DMS79 (cell line): ENCODE data around the gene CFD.
"Not testable (repeated sequence)": the region's sequence is repeated elsewhere in the genome, so short reads cannot be mapped to it uniquely, and the experiment has no call there.

Source experiments
- DNase-seq: peaks from one replicate; lab custom pipeline; 2025; lab: John Stamatoyannopoulos, UW

Gene CFD

DNA sequence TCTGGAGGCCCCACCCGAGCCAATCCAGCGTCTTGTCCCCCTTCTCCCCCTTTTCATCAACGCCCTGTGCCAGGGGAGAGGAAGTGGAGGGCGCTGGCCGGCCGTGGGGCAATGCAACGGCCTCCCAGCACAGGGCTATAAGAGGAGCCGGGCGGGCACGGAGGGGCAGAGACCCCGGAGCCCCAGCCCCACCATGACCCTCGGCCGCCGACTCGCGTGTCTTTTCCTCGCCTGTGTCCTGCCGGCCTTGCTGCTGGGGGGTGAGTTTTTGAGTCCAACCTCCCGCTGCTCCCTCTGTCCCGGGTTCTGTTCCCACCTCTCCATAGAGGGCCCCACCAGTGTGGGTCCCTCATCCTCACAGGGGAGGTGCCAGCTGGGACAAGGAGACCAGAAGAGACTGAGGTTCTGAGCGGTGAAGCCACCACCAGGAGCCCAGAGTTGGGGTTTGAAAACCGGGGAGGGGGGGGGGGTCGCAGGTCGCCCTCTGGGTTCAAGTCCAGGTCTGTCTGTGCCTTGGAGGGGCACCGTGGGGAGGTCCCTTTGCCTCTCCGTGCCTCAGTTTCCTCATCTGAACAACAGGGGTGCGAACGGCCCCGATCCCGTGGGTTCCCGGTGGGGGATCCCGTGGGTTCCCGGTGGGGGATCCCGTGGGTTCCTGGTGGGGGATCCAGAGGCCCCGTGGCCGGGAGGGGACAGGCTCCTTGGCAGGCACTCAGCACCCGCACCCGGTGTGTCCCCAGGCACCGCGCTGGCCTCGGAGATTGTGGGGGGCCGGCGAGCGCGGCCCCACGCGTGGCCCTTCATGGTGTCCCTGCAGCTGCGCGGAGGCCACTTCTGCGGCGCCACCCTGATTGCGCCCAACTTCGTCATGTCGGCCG is 7.1 kb upstream of the CFD start, which contains the start of gene ELANE:
Gene ELANE (plus strand): TSS at position 168 of the 878 bp plus-strand sequence. CDS start 26 bp downstream, at position 194.
- no peak for DNase-seq

DNA sequence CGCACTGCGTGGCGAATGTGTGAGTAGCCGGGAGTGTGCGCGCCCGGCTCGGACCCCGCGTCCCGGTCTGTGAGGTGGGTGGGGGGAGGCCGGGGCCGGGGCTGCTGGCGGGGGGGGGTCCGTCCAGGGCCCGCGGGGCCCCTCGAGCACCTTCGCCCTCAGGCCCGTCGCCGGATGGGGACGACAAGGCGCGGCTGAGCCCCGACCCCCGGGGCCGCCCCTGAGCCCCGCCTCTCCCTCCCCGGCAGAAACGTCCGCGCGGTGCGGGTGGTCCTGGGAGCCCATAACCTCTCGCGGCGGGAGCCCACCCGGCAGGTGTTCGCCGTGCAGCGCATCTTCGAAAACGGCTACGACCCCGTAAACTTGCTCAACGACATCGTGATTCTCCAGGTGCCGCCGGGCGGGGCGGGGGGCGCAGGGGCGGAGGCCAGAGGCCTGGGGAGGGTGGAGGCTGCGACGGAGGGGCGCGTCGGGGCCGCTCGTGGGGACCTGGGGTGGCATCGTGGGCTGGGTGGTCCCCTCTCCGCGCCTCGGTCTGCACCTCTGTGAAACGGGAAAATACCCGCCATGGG is 6.4 kb upstream of the CFD start:
- DNase-seq, result no peak

DNA sequence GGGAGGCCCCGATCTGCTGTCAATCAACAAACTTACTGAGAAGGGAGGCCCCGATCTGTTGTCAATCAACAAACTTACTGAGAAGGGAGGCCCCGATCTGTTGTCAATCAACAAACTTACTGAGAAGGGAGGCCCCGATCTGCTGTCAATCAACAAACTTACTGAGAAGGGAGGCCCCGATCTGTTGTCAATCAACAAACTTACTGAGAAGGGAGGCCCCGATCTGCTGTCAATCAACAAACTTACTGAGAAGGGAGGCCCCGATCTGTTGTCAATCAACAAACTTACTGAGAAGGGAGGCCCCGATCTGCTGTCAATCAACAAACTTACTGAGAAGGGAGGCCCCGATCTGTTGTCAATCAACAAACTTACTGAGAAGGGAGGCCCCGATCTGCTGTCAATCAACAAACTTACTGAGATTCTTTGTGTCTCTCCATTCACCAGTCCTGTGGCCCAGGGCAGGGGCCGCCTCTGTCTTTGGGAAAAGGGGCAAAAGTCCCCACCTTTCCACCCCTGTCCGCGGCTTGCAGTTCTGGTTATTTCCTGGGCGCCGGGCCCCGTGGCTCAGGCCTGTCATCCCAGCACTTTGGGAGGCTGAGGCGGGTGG is 5.7 kb upstream of the CFD start:
- not testable (repeated sequence) for DNase-seq

DNA sequence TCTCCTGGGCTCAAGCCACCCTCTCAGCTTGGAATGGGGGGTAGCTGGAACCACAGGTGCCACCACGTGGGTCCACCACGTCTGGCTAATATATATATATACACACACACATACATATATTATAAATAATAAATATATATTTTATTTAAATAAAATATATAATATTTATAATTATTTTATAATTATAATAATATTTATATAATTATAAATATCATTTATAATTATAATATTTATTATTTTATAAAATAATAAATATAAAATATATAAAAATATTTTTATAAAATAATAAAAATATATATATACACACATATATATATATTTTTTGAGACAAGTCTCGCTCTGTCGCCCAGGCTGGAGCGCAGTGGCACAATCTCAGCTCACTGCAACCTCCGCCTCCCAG is 4.9 kb upstream of the CFD start:
- DNase-seq, result no peak

DNA sequence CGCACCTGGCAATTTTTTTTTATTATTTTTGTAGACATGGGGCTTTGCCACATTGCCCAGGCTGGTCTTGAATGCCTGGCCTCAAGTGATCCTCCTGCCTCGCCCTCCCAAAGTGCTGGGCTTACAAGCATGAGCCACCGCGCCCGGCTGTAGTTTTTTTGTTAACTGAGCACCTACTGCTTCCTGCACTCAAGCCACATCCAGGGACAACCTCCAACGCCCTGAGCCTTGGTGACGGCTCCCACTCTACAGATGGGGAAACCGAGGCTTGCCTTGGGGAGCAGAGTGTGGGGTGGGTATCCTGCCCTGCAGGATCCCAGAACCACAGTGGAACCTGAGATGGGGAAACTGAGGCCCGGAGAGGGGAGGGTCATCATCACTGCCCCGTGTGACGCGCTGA is 4.3 kb upstream of the CFD start:
- DNase-seq, result no peak

DNA sequence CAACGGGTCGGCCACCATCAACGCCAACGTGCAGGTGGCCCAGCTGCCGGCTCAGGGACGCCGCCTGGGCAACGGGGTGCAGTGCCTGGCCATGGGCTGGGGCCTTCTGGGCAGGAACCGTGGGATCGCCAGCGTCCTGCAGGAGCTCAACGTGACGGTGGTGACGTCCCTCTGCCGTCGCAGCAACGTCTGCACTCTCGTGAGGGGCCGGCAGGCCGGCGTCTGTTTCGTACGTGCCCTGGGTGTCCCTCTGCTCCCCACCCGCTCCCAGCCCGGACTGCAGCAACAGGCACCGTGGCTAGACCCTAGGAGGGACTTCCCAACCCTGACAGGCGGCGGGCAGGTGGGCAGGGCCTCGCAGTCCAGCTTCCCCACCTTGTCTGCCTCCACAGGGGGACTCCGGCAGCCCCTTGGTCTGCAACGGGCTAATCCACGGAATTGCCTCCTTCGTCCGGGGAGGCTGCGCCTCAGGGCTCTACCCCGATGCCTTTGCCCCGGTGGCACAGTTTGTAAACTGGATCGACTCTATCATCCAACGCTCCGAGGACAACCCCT is 3.8 kb upstream of the CFD start:
- no peak for DNase-seq

DNA sequence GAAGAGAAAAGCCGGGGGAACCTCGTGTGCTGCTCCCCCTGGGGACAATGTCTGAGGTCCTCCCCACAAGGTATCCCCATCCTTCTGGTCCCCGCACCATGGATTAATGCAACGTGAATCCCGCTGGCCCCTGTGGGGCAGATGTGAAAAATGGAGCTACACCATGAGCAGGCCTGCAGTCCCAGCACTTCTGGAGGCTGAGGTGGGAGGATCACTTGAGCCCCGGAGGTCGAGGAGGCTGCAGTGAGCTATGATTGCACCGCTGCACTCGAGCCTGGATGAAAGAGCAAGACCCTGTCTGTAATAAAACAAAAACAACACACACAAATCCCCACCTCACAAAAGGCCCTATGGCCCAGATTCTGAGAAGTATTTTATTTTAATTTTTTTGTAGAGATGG is 1.2 kb upstream of the CFD start:
- DNase-seq, result no peak

DNA sequence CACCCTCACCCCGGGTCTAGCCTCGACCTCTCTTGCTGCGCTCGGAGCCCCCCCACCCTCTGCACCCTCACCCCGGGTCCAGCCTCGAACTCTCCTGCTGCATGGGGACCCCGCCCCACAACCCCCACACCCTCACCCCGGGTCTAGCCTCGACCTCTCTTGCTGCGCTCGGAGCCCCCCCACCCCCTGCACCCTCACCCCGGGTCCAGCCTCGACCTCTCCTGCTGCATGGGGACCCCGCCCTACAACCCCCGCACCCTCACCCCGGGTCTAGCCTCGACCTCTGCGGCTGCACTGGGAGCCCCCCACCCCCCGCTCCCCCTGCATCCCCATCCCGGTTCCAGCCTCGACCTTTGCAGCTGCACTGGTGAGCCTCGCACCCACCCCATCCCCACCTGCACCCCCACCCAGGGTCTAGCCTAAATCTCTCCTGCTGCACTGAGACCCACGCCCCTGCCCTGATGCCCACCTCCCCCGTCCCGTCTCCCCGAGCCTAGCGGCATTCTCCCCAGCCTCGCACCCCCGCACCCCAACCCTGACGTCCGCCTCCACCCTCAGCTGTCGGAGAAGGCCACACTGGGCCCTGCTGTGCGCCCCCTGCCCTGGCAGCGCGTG is 1.8 kb downstream of the CFD start:
- DNase-seq, result no peak

DNA sequence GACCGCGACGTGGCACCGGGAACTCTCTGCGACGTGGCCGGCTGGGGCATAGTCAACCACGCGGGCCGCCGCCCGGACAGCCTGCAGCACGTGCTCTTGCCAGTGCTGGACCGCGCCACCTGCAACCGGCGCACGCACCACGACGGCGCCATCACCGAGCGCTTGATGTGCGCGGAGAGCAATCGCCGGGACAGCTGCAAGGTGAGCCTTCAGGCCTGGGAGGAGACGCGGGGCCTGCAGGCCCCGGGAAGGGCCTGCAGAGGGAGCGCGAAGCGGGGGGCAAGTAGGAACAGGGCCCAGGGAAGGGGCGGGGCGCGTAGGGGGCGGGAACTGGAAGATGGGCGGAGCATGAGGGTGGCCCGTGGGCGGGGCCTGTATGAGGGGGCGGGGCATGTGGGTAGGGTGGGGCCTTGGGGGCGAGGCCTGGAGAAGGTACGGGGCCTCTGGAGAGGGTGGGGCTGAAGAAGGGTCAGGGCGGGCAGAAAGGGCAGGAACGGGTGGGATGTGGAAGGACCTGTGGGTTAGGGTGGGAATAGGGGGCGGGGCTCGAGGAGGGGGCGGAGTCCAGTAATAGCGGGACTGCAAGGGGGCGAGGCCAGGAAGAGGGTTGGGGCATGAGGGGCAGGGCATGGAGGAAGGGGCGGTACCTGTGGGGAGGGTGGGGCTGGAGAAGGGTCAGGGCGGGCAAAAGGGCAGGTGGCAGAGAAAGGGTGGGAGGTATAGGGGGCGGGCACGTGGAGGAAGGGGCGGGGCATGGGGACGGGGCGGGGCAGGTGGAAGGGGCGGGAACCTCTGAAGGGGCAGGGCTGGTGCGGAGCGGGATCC is 2.5 kb downstream of the CFD start:
- DNase-seq, result no peak

DNA sequence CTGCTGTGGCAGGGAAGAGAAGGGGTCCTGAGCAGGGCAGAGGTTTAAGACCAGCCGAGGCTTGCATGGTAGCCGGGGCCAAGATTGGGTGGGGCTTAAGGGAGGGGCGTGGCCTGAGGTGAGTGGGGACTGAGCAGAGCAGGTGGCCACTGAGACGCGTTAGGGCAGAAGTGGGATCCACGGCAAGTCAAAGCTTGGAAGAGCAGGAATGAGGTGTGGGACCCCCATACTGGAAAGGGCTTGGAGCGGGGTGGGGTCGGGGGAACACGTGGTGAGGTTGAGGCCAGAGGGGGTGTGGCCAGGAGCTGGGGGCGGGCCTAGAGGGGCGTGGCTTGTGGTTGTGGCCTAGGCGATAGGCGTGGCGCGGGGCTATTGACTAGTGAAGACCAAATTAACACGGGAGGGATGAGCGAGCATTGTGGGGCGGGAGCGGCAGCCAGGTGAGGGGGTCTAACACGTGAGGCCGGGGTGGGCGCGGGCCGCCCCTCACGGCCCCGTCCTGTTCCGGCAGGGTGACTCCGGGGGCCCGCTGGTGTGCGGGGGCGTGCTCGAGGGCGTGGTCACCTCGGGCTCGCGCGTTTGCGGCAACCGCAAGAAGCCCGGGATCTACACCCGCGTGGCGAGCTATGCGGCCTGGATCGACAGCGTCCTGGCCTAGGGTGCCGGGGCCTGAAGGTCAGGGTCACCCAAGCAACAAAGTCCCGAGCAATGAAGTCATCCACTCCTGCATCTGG is 3.3 kb downstream of the CFD start:
- no peak for DNase-seq

DNA sequence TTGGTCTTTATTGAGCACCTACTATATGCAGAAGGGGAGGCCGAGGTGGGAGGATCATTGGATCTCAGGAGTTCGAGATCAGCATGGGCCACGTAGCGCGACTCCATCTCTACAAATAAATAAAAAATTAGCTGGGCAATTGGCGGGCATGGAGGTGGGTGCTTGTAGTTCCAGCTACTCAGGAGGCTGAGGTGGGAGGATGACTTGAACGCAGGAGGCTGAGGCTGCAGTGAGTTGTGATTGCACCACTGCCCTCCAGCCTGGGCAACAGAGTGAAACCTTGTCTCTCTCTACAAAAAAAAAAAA is 3.8 kb downstream of the CFD start:
- no peak for DNase-seq

DNA sequence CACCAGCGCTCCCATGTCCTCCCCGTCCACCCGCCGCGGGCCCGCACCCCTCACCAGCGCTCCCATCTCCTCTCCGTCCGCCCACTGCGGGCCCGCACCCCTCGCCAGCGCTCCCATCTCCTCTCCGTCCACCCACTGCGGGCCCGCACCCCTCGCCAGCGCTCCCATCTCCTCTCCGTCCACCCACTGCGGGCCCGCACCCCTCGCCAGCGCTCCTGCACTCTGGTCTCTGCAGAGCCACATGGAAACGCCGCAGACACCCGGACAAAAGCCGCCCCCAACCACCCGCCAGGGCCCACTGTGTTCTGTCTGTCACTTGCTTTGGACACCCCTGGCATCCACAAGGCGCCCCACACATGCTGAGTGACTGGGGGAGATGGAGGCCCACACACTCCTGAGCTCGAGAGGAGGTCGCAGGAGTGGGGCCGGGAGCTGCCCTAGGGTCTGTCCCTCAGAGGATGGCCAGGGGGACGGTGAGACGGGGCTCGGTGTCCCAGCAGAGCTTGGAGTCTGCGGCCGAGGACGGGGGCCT is 7.4 kb downstream of the CFD start:
- no peak for DNase-seq

DNA sequence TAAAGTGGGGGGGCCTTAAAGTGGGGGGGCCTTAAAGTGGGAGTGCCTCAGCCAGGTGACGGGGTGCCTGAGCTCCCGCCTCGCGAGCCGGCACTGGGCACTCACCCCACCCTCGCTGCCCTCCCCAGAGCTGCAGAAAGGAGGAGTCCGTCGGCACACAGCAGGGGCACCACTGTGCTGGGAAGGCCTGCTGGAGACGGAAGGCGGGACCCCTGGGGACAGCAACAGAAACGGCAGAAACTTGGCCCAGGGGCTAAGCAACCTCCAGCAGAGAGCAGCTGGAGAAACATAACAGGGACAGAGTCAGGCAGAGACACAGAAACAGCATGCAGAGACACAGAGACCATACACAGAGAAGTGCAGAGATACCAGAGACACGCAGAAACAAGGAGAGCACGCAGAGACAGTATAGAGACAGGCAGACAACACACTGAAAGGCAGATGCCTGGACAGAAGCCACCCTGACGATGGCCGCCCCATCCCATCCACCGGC is 7.9 kb downstream of the CFD start:
- no peak for DNase-seq

DNA sequence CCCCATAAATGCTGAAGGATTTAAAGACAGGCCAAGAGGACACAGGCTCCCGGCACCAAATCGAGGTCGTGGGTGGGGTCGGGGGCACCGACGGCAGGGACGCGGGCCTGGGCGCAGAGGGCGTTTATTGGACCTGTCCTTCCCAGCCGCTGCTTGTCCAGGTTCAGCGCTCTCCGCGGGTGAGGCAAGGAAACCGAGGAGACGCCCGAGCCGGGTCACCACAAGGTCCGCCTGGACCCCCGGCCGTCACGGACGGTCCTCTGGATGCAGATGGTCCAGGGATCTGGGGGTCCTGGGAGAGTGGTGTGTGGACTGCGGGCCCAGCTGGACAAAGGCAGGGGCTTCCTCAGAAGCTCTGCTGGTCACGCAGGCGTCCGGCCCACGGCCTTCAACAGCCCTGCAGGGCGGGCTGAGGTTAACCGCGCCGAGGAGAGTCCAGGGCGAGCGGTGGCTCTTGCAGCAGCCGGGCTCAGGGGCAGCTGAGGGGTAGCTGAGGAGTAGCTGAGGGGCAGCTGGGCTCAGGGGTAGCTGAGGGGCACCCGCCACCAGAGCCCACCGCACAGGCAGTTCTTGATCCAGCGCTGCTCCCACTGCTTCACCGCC is 8.5 kb downstream of the CFD start:
- DNase-seq, result no peak

DNA sequence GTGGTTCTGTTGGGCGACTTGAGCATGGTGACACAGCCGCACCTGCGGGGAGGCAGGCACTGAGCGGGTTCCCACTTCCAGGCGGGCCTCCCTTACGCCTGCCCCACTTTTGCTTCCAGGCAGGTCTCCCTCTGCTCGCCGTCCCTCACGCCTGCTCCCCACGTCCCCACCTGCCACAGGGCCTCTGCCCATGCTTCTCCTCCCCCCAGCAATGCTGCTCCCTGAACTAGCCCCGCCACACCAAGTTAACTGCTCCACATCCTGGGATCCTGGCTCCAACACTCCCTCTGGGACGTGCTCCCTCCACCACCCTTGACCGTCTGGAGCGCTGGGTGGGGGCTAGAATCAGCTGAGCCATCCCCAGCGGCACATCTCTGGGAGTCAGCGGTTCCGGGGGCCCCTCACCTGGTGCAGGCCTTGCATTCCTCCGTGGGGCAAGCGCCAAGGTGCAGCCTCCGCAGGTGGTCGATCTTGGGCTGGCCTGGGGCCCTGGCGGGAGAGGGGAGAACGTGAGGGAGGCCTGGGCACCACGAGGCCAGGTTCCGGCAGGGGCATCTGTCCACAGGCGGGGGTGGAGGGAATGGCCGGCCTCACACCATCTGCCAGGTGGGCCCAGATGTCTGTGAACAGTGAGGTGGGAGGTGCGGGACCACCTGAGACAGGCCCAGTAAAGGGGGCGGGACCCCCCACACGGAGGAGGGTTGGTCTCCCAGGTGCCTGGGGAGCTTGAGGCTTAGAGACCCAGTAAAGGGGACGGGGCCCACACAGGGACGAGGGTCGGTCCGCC is 9.2 kb downstream of the CFD start:
- no peak for DNase-seq

DNA sequence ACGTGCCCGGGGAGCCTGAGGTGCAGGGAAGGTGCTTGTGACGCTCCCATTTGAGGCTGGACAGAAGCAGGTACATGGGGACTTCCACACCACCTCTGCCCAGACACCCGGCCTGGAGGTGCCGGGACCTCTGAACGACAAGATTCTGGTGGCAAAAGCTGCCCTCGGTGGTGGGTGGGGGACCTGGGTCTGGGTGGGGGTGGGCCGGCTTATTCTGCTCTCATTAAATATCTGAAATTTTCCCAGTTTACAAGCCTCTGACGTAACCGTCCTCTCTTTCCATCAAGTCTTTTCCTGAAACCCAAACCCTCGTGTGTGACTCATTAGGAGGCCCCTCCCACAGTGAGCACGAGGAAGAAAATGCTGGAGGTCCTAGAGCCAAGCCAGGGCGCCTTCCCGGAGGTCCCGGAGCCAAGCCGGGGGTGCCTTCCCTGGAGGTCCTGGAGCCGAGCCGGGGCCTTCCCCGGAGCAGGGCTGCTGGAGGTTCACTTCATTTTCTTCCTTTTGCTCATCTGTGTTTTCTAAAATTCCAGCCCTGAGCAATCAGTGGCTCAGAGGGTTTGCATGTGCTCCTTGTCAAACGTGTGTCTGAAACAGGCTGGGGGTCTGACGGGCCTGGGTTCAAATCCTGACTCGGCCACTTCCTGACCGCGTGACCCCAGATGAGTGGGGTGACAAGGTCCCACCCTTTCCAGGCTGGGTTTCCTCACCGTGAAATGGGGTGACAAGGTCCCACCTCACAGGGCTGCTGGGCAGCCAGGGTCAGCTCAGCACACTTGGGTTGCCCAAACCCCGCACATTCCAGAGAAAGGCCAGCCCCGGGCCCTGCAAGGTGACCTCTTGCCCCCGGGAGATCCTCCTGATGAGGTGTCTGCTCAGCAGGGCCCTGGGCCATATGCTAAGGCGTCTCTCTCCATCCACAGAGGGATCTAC is 10.0 kb downstream of the CFD start:
- DNase-seq, result no peak

DNA sequence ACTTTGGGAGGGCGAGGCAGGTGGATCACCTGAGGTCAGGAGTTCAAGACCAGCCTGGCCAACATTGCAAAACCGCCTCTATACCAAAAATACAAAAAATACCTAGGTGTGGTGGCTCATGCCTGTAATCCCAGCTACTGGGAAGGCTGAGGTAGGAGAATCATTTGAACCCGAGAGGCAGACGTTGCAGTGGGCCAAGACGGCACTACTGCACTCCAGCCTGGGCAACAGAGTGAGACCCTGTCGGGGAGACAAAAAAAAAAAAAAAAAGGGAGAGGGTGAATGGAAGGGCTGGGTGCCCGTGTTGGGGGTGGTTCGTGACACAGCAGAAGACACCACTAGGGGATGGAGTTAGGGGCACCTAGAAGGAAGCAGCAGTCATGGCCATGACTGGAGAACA is 10.8 kb downstream of the CFD start:
- no peak for DNase-seq

DNA sequence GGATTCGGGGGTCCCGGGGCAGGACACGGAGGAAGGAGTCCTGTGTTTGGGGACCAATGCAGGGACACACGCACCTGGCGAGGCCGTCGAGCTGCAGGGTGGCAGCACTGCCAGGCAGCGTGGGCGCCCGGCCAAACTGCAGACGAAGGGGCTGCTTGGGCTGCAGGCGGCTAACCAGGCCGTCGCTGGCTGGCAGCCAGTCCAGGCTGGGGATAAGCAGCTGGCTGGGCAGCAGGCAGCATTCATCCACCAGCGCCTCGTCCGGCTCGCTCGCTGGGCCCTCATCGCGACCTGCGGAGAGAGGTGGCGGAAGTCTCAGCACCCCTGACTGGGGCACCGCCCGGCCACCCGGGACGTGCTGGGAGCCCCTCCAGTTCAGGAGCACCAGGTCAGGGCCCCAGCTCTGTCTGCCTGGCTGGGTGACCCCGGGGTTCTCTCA is 11.5 kb downstream of the CFD start:
- DNase-seq, result peak; percentile 58
